PC-3 (cell line): ENCODE measurements around the gene CHD1. TPM values are rescaled to one million over a fixed set of nuclear protein-coding genes. Genes with fewer than 3 reads are reported as not detected.
A peak's percentile ranks its signal among the peaks of the same experiment; 100 is the strongest.

Source experiments
- ATAC-seq: fragments of 200-7000 bp; cut with Tn5 transposase; 2 replicates; pipeline ENCODE4 v1.9.1; 2020; ENCODE audit warnings: mild to moderate bottlenecking, moderate library complexity
- BruUV-seq: library from RNA; stranded (reverse); fragments of 400-500 nt; replicated peaks from 2 replicates; lab custom pipeline; 2021; lab: Mats Ljungman, UMichigan
- CTCF ChIA-PET: fragments of 300-600 bp; sonication (Branson Sonifier 250); formaldehyde crosslinking; loops from one replicate; lab custom pipeline; 2022; ENCODE audit warnings: antibody characterized with exemption; lab: Charles Lee
- POLR2A ChIA-PET: fragments of 300-600 bp; sonication (Branson Sonifier 250); formaldehyde crosslinking; loops from one replicate; lab custom pipeline; 2022; ENCODE audit warnings: antibody characterized with exemption; ENCODE audit not compliant: unreplicated experiment; lab: Charles Lee
- DNase-seq: peaks from one replicate; pipeline ENCODE4 v3.0.0-alpha.2; 2015
- H2AFZ ChIP-seq: fragments of 300-600 bp; sonication (generic); 2 replicates; pipeline ENCODE4 v1.6.0; 2016; ENCODE audit warnings: antibody characterized with exemption, low read length
- H3F3A ChIP-seq: fragments of 300-600 bp; sonication (generic); one replicate; pipeline ENCODE4 v1.6.0; 2017; ENCODE audit warnings: antibody characterized with exemption, low read length, control low read depth, mild to moderate bottlenecking; ENCODE audit not compliant: unreplicated experiment
- H3K27ac ChIP-seq: fragments of 300-600 bp; sonication (generic); 2 replicates; pipeline ENCODE4 v1.5.1; 2016; ENCODE audit warnings: mild to moderate bottlenecking, low read length
- H3K27me3 ChIP-seq: fragments of 300-600 bp; sonication (generic); 2 replicates; pipeline ENCODE4 v1.6.1; 2016; ENCODE audit warnings: low read length, mixed read lengths
- H3K36me3 ChIP-seq: fragments of 300-600 bp; sonication (generic); 2 replicates; pipeline ENCODE4 v1.6.1; 2016; ENCODE audit warnings: low read depth, mixed run types, low read length, mixed read lengths
- H3K4me1 ChIP-seq: fragments of 300-600 bp; sonication (generic); 2 replicates; pipeline ENCODE4 v1.5.1; 2016; ENCODE audit warnings: low read length; ENCODE audit not compliant: insufficient read depth
- H3K4me2 ChIP-seq: fragments of 300-600 bp; sonication (generic); 2 replicates; pipeline ENCODE4 v1.6.0; 2016; ENCODE audit warnings: low read length
- H3K4me3 ChIP-seq: fragments of 300-600 bp; sonication (generic); 2 replicates; pipeline ENCODE4 v1.5.1; 2016; ENCODE audit warnings: mild to moderate bottlenecking, low read length, mixed read lengths
- H3K79me2 ChIP-seq: fragments of 300-600 bp; sonication (generic); 2 replicates; pipeline ENCODE4 v1.6.1; 2017; ENCODE audit warnings: low read length, mixed read lengths
- H3K9ac ChIP-seq: fragments of 300-600 bp; sonication (generic); 2 replicates; pipeline ENCODE4 v1.6.0; 2016; ENCODE audit warnings: mild to moderate bottlenecking, low read length
- H3K9me2 ChIP-seq: fragments of 300-600 bp; sonication (generic); replicated peaks from 2 replicates; pipeline ENCODE4 v1.6.1; 2016; ENCODE audit warnings: mixed run types, low read length, mixed read lengths
- H3K9me3 ChIP-seq: fragments of 300-600 bp; sonication (generic); 2 replicates; pipeline ENCODE4 v1.6.1; 2016; ENCODE audit warnings: low read length, mixed read lengths
- H4K20me1 ChIP-seq: fragments of 300-600 bp; sonication (generic); 2 replicates; pipeline ENCODE4 v1.6.1; 2016; ENCODE audit warnings: low read length, mixed read lengths
- EZH2 ChIP-seq: fragments of 300-600 bp; sonication (generic); IDR thresholded peaks from one replicate; pipeline ENCODE4 v1.6.1; 2017; ENCODE audit warnings: antibody characterized with exemption, mild to moderate bottlenecking, low read length; ENCODE audit not compliant: unreplicated experiment
- EZH2phosphoT487 ChIP-seq: fragments of 300-600 bp; sonication (generic); IDR thresholded peaks from 2 replicates; pipeline ENCODE4 v1.6.1; 2018; ENCODE audit warnings: mild to moderate bottlenecking, antibody characterized with exemption, low read length, borderline replicate concordance
- intact Hi-C: fragments of 100-400 bp; cut with micrococcal nuclease; formaldehyde crosslinking; loops from 2 replicates; pipeline ENCODE4 v1.9.0; 2023
- total RNA-seq: library from RNA; depleted of rRNA; stranded (reverse); fragments of >200 nt; gene quantifications from 2 replicates; pipeline ENCODE4 v1.2.3, GENCODE V29; 2014
- TF ChIP-seq, protein P1 (sequence below): fragments of 300-600 bp; sonication (generic); conservative IDR thresholded peaks from 2 replicates; pipeline ENCODE4 v1.5.1; 2017; ENCODE audit warnings: antibody characterized with exemption, low read depth, mild to moderate bottlenecking, low read length

Gene CHD1
- total RNA-seq, 1 experiment from 2014 or later: 45.9 TPM

DNA sequence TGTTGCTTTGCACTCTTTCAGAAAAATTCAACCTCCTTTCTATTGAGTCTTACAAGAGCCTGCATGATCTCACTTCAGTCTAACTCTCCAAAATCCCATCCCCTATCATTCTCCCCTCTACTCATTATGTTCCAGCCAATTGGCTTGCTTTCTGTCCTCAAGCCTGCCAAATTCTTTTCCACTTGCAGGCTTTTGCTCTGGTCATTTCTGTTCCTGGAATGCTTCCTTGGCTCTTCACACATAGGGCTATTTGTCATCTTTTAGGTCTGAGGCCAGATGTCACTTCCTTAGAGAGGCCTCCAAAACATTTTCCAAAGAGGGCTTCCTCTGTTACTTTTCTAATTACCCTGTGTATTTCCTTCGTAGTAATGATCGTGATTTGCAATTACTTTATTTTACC lies 11.8 kb upstream of the CHD1 start:
- POLR2A ChIA-PET: no interaction called here
- no peak overlapping the region for H3K27ac ChIP-seq

GRCh38 chr5:98938464-98938863 lies 9.7 kb upstream of the CHD1 start:
- H3K4me3 ChIP-seq: no peak overlapping the region

More for the DNA sequence above, 11.8 kb upstream of the CHD1 start:
- H3K4me1 ChIP-seq: peaks cover 9% of the 10 kb centered on the region; the same call in 1 of the 2 replicates
- CTCF ChIA-PET: interaction anchor here (0.6 kb wide), 1 partner anchor 37 kb away, joined by 3 read pairs; no protein-coding TSS in a partner anchor
- H3K4me2 ChIP-seq: no peak overlapping the region
- no peaks in the 10 kb centered on the region for H4K20me1 ChIP-seq
- no peaks in the 10 kb centered on the region for H3K79me2 ChIP-seq
- no TSS peak for BruUV-seq
- H3K9ac ChIP-seq: no peak overlapping the region
- no peaks in the 10 kb centered on the region for H3K36me3 ChIP-seq
- no peak overlapping the region for H3K4me3 ChIP-seq
- DNase-seq (no peak), ATAC-seq (no peak)
- intact Hi-C loops: no loop called here
- H3F3A ChIP-seq: no peaks in the 10 kb centered on the region
- no peak overlapping the region for H2AFZ ChIP-seq
- TF ChIP-seq, protein P1, sequence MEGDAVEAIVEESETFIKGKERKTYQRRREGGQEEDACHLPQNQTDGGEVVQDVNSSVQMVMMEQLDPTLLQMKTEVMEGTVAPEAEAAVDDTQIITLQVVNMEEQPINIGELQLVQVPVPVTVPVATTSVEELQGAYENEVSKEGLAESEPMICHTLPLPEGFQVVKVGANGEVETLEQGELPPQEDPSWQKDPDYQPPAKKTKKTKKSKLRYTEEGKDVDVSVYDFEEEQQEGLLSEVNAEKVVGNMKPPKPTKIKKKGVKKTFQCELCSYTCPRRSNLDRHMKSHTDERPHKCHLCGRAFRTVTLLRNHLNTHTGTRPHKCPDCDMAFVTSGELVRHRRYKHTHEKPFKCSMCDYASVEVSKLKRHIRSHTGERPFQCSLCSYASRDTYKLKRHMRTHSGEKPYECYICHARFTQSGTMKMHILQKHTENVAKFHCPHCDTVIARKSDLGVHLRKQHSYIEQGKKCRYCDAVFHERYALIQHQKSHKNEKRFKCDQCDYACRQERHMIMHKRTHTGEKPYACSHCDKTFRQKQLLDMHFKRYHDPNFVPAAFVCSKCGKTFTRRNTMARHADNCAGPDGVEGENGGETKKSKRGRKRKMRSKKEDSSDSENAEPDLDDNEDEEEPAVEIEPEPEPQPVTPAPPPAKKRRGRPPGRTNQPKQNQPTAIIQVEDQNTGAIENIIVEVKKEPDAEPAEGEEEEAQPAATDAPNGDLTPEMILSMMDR: no peak
- TF ChIP-seq EZH2phosphoT487: no peak
- TF ChIP-seq EZH2: no peak
- H3K9me2 ChIP-seq: no peaks in the 10 kb centered on the region
- no peaks in the 10 kb centered on the region for H3K9me3 ChIP-seq
- no peaks in the 10 kb centered on the region for H3K27me3 ChIP-seq

More at GRCh38 chr5:98938464-98938863, 9.7 kb upstream of the CHD1 start:
- intact Hi-C loops: no loop called here
- Histone ChIP-seq H3K4me2 (no peak overlapping the region), H3K4me1 (peaks cover 9% of the 10 kb centered on the region; the same call in 1 of the 2 replicates), H3K27me3 (no peaks in the 10 kb centered on the region), H2AFZ (no peak overlapping the region), H3K9ac (no peak overlapping the region), H3K36me3 (no peaks in the 10 kb centered on the region), H3F3A (no peaks in the 10 kb centered on the region), H4K20me1 (no peaks in the 10 kb centered on the region), H3K9me3 (no peaks in the 10 kb centered on the region), H3K79me2 (no peaks in the 10 kb centered on the region), H3K9me2 (no peaks in the 10 kb centered on the region), H3K27ac (no peak overlapping the region)
- no TSS peak for BruUV-seq
- ChIA-PET POLR2A (no interaction called here), CTCF (no interaction called here)
- DNase-seq (peak; percentile 68), ATAC-seq (peak; percentile 91)
- TF ChIP-seq EZH2phosphoT487 (no peak), EZH2 (no peak)
- TF ChIP-seq, protein P1: no peak
